ENCODE results near the gene PKP3.

- TF ChIP-seq EZH2phosphoT487 (conservative IDR thresholded peaks at IDR 0.05; ENCODE audit: low read length) = no peak
- TF ChIP-seq, protein P1, sequence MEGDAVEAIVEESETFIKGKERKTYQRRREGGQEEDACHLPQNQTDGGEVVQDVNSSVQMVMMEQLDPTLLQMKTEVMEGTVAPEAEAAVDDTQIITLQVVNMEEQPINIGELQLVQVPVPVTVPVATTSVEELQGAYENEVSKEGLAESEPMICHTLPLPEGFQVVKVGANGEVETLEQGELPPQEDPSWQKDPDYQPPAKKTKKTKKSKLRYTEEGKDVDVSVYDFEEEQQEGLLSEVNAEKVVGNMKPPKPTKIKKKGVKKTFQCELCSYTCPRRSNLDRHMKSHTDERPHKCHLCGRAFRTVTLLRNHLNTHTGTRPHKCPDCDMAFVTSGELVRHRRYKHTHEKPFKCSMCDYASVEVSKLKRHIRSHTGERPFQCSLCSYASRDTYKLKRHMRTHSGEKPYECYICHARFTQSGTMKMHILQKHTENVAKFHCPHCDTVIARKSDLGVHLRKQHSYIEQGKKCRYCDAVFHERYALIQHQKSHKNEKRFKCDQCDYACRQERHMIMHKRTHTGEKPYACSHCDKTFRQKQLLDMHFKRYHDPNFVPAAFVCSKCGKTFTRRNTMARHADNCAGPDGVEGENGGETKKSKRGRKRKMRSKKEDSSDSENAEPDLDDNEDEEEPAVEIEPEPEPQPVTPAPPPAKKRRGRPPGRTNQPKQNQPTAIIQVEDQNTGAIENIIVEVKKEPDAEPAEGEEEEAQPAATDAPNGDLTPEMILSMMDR (IDR thresholded peaks at IDR 0.05; ENCODE audit: insufficient read depth, low read length, poor library complexity, severe bottlenecking) = no peak
Observed at GRCh38 chr11:433111-433510, 39.1 kb downstream of the PKP3 start.

Data from SU-DHL-6 (cell line).